ENCODE results near the gene PRR20G. TPM values are rescaled to one million over a fixed set of nuclear protein-coding genes. Genes with fewer than 3 reads are reported as not detected.

PRR20G gene
- total RNA-seq, 2 experiments from 2014 or later, result not detected

GRCh38 chr3:127256138-127256537, 31.7 kb downstream of the PRR20G start:
- no peaks in the 10 kb centered on the region for H3K4me1 Mint-ChIP-seq
- no peaks in the 10 kb centered on the region for H3K27me3 Mint-ChIP-seq
- no peak for DNase-seq
- no peaks in the 10 kb centered on the region for H3K9me3 Mint-ChIP-seq
- POLR2A ChIA-PET, result no interaction called here
- no peaks in the 10 kb centered on the region for H3K36me3 Mint-ChIP-seq (ENCODE audit: low read depth)
- no peak overlapping the region for H3K4me3 Mint-ChIP-seq
- no peak overlapping the region for H3K27ac Mint-ChIP-seq
- CTCF ChIA-PET, result no interaction called here

GRCh38 chr3:127255516-127255915, 32.3 kb downstream of the PRR20G start:
- H3K27me3 Mint-ChIP-seq, result no peaks in the 10 kb centered on the region
- CTCF ChIA-PET, result no interaction called here
- DNase-seq, result no peak

GRCh38 chr3:127254730-127255129, 33.1 kb downstream of the PRR20G start:
- ChIA-PET POLR2A (no interaction called here), CTCF (no interaction called here)
- Mint-ChIP-seq H3K9me3 (peaks cover 2% of the 10 kb centered on the region), H3K27me3 (no peaks in the 10 kb centered on the region), H3K36me3 (ENCODE audit: low read depth) (no peaks in the 10 kb centered on the region), H3K27ac (no peak overlapping the region), H3K4me1 (no peaks in the 10 kb centered on the region), H3K4me3 (no peak overlapping the region)
- no peak for DNase-seq

More at GRCh38 chr3:127255516-127255915, 32.3 kb downstream of the PRR20G start:
- no peak overlapping the region for H3K4me3 Mint-ChIP-seq
- H3K27ac Mint-ChIP-seq, result no peak overlapping the region
- H3K36me3 Mint-ChIP-seq (ENCODE audit: low read depth), result no peaks in the 10 kb centered on the region
- POLR2A ChIA-PET, result no interaction called here
- no peaks in the 10 kb centered on the region for H3K4me1 Mint-ChIP-seq
- no peaks in the 10 kb centered on the region for H3K9me3 Mint-ChIP-seq

- H3K4me1 Mint-ChIP-seq, result no peaks in the 10 kb centered on the region
- no peaks in the 10 kb centered on the region for H3K36me3 Mint-ChIP-seq (ENCODE audit: low read depth)
- H3K4me3 Mint-ChIP-seq, result no peak overlapping the region
- POLR2A ChIA-PET, result no interaction called here
- H3K27ac Mint-ChIP-seq, result no peak overlapping the region
- H3K27me3 Mint-ChIP-seq, result no peaks in the 10 kb centered on the region
- CTCF ChIA-PET, result no interaction called here
- no peak for DNase-seq
- peaks cover 3% of the 10 kb centered on the region for H3K9me3 Mint-ChIP-seq
Measured at GRCh38 chr3:127254033-127254644, 33.7 kb downstream of the PRR20G start.

GRCh38 chr3:127253491-127253890, 34.4 kb downstream of the PRR20G start:
- Mint-ChIP-seq H3K36me3 (ENCODE audit: low read depth) (no peaks in the 10 kb centered on the region), H3K27ac (no peak overlapping the region), H3K27me3 (no peaks in the 10 kb centered on the region), H3K4me3 (no peak overlapping the region), H3K9me3 (peaks cover 7% of the 10 kb centered on the region), H3K4me1 (no peaks in the 10 kb centered on the region)
- ChIA-PET CTCF (no interaction called here), POLR2A (no interaction called here)
- no peak for DNase-seq

GRCh38 chr3:127252446-127252845, 35.4 kb downstream of the PRR20G start:
- no peak for DNase-seq
- H3K9me3 Mint-ChIP-seq, result peaks cover 16% of the 10 kb centered on the region
- H3K27me3 Mint-ChIP-seq, result no peaks in the 10 kb centered on the region
- H3K4me3 Mint-ChIP-seq, result no peak overlapping the region
- POLR2A ChIA-PET, result no interaction called here
- CTCF ChIA-PET, result no interaction called here
- no peaks in the 10 kb centered on the region for H3K36me3 Mint-ChIP-seq (ENCODE audit: low read depth)
- H3K27ac Mint-ChIP-seq, result no peak overlapping the region
- H3K4me1 Mint-ChIP-seq, result no peaks in the 10 kb centered on the region

GRCh38 chr3:127250032-127250431, 37.8 kb downstream of the PRR20G start:
- Mint-ChIP-seq H3K4me1 (no peaks in the 10 kb centered on the region), H3K9me3 (peaks cover 39% of the 10 kb centered on the region), H3K36me3 (ENCODE audit: low read depth) (no peaks in the 10 kb centered on the region), H3K4me3 (no peak overlapping the region), H3K27me3 (no peaks in the 10 kb centered on the region), H3K27ac (no peak overlapping the region)
- no peak for DNase-seq
- POLR2A ChIA-PET, result no interaction called here
- CTCF ChIA-PET, result no interaction called here

GRCh38 chr3:127247292-127247691, 40.6 kb downstream of the PRR20G start:
- CTCF ChIA-PET, result no interaction called here
- H3K4me3 Mint-ChIP-seq, result no peak overlapping the region
- H3K9me3 Mint-ChIP-seq, result peaks cover 53% of the 10 kb centered on the region
- H3K36me3 Mint-ChIP-seq (ENCODE audit: low read depth), result no peaks in the 10 kb centered on the region
- POLR2A ChIA-PET, result no interaction called here
- no peak overlapping the region for H3K27ac Mint-ChIP-seq
- H3K27me3 Mint-ChIP-seq, result peaks cover 1% of the 10 kb centered on the region
- H3K4me1 Mint-ChIP-seq, result no peaks in the 10 kb centered on the region
- no peak for DNase-seq

- ChIA-PET POLR2A (no interaction called here), CTCF (no interaction called here)
- Mint-ChIP-seq H3K27me3 (peaks cover 12% of the 10 kb centered on the region), H3K4me1 (no peaks in the 10 kb centered on the region), H3K4me3 (no peak overlapping the region), H3K9me3 (peaks cover 14% of the 10 kb centered on the region), H3K36me3 (ENCODE audit: low read depth) (no peaks in the 10 kb centered on the region), H3K27ac (no peak overlapping the region)
- DNase-seq, result no peak
Measured at GRCh38 chr3:127238602-127239001, 49.2 kb downstream of the PRR20G start.

- H3K4me1 Mint-ChIP-seq, result no peaks in the 10 kb centered on the region
- peaks cover 12% of the 10 kb centered on the region for H3K27me3 Mint-ChIP-seq
- no peak for DNase-seq
- H3K36me3 Mint-ChIP-seq (ENCODE audit: low read depth), result no peaks in the 10 kb centered on the region
- ChIA-PET POLR2A (no interaction called here), CTCF (no interaction called here)
- peaks cover 12% of the 10 kb centered on the region for H3K9me3 Mint-ChIP-seq
- H3K27ac Mint-ChIP-seq, result no peak overlapping the region
- H3K4me3 Mint-ChIP-seq, result no peak overlapping the region
Measured at GRCh38 chr3:127237835-127238234, 50.0 kb downstream of the PRR20G start.

- H3K4me1 Mint-ChIP-seq, result no peaks in the 10 kb centered on the region
- no peak overlapping the region for H3K4me3 Mint-ChIP-seq
- ChIA-PET POLR2A (no interaction called here), CTCF (no interaction called here)
- H3K9me3 Mint-ChIP-seq, result peaks cover 5% of the 10 kb centered on the region
- no peak for DNase-seq
- no peak overlapping the region for H3K27ac Mint-ChIP-seq
- no peaks in the 10 kb centered on the region for H3K36me3 Mint-ChIP-seq (ENCODE audit: low read depth)
- peaks cover 7% of the 10 kb centered on the region for H3K27me3 Mint-ChIP-seq
Measured at GRCh38 chr3:127235706-127236105, 52.1 kb downstream of the PRR20G start.

- DNase-seq, result no peak
- Mint-ChIP-seq H3K4me3 (no peak overlapping the region), H3K27me3 (peaks cover 4% of the 10 kb centered on the region), H3K27ac (no peak overlapping the region), H3K4me1 (no peaks in the 10 kb centered on the region), H3K36me3 (ENCODE audit: low read depth) (no peaks in the 10 kb centered on the region), H3K9me3 (peaks cover 5% of the 10 kb centered on the region)
- ChIA-PET POLR2A (no interaction called here), CTCF (no interaction called here)
Measured at GRCh38 chr3:127234778-127235177, 53.1 kb downstream of the PRR20G start.
